ENCODE results near the gene ARHGEF33.

ARHGEF33 gene

DNA sequence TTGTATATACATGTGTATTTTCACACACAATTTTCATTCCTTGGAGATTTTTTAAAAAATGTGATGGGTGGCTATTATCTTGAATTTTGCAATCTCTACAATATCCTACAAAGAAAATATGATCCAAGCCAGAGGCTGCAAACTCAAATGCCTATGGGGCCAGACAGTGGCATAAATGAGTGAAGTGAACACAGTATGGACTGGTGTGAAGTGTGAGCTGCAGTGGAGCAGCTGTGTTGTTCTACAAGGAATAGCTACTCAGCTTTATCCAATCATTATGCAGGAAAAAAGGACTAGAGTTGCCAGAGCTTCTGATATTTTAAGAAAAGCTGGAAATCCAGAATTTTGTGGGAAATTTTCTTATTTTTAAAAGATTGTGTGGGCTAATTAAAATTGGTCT, 62.1 kb downstream of the ARHGEF33 start:
- in situ Hi-C loops (cut with MboI; ENCODE audit: low sequenced_read_pairs), result no loop called here

DNA sequence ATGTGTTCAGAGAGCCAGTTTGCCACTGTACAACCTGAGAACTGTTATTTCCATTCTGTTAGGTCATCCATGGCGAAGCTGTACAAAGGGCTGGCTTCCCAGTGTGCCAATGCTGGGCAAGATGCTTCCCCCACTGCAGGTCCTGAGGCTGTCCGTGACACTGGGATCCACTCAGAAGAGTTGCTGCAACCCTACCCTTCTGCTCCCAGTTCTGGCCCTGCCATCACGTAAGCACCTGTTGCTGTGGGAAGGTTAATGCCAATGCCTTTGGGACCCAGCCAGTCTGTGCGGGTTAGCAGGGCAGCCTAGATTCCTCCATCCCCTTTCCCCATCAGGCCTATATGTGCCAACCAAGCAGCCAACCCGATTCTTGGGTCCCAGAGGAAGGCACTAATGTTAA, 68.3 kb downstream of the ARHGEF33 start:
- in situ Hi-C loops (cut with MboI; ENCODE audit: low sequenced_read_pairs), result no loop called here

GRCh38 chr2:38959466-38959865, 69.8 kb downstream of the ARHGEF33 start:
- in situ Hi-C loops (cut with MboI; ENCODE audit: low sequenced_read_pairs), result no loop called here

DNA sequence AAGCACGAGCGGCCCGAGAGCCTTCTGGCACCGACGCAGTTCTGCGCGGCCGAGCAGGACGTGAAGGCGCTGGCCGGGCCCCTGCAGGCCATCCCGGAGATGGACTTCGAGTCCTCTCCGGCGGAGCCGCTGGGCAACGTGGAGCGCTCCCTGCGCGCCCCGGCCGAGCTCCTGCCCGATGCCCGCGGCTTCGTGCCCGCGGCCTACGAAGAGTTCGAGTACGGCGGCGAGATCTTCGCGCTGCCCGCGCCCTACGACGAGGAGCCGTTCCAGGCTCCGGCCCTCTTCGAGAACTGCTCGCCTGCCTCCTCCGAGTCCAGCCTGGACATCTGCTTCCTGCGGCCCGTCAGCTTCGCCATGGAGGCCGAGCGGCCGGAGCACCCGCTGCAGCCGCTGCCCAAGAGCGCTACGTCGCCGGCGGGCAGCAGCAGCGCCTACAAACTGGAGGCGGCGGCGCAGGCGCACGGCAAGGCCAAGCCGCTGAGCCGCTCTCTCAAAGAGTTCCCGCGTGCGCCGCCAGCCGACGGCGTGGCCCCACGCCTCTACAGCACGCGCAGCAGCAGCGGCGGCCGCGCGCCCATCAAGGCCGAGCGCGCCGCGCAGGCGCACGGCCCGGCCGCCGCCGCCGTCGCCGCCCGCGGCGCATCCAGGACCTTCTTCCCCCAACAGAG, 70.4 kb downstream of the ARHGEF33 start:
- in situ Hi-C loops (cut with MboI; ENCODE audit: low sequenced_read_pairs), result no loop called here

GRCh38 chr2:38960609-38961320, 71.1 kb downstream of the ARHGEF33 start:
- in situ Hi-C loops (cut with MboI; ENCODE audit: low sequenced_read_pairs), result no loop called here

- in situ Hi-C loops (cut with MboI; ENCODE audit: low sequenced_read_pairs), result no loop called here
These were observed 76.3 kb downstream of the ARHGEF33 start for GRCh38 chr2:38966006-38966405.

DNA sequence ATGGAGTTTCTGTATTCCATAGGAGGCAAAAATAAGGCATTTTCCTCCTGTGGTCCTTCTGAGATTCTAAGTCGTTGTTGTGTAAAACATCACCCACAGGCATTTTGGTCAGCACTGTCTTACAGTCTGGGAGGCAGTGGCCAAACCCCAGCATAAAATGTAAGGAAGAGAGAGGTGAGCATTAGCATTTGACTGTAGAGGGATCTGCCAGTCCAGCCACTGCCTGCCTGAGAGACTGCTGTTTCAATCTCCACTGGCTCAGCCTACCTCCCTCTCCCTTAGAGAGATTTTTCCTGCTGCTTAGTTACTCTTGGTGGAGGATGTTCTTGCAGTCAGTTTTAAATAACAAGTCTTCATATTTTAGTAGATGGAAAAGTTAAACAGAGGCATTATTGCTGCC, 77.0 kb downstream of the ARHGEF33 start:
- in situ Hi-C loops (cut with MboI; ENCODE audit: low sequenced_read_pairs), result no loop called here

- in situ Hi-C loops (cut with MboI; ENCODE audit: low sequenced_read_pairs), result no loop called here
These were observed 78.3 kb downstream of the ARHGEF33 start for GRCh38 chr2:38968021-38968420.

- in situ Hi-C loops (cut with MboI; ENCODE audit: low sequenced_read_pairs), result no loop called here
These were observed 81.7 kb downstream of the ARHGEF33 start for GRCh38 chr2:38971377-38971776.

DNA sequence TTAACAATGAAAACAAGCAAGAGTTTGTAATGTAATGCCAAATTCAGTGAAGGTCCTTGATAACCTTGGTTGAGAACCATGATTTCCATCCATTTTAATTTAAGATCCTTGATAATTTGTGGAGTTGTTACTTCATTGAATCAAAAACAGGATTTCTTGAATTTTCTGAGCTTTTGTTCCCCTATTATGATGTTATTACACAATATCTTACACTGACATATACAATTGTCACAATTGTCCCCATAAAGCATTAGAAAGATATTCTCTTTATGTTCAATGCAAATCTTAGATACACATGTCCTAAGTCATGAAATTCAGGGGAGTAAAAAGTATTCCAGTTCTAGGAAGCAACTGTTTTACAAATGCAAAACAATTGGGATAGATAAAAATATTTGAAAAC, 83.6 kb downstream of the ARHGEF33 start:
- in situ Hi-C loops (cut with MboI; ENCODE audit: low sequenced_read_pairs), result no loop called here

DNA sequence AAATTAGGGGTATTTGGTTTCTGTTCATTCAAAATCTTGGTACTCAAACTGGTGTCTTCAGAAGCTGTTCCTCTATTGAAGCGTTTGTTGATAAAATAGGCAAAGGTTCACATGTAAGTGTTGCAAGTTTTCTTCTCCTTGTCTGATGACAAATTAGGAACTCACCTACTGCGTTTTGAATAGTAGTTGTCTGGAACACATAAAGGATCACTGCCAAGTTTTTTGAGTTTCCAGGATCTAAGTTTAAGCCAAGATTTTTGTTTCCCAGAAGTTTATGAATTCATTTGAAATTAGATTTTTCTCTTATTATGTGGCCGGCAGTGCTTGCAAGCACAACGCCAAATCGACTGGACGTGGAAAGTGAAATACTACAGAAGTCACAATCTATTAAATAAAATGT, 85.4 kb downstream of the ARHGEF33 start:
- in situ Hi-C loops (cut with MboI; ENCODE audit: low sequenced_read_pairs), result no loop called here

DNA sequence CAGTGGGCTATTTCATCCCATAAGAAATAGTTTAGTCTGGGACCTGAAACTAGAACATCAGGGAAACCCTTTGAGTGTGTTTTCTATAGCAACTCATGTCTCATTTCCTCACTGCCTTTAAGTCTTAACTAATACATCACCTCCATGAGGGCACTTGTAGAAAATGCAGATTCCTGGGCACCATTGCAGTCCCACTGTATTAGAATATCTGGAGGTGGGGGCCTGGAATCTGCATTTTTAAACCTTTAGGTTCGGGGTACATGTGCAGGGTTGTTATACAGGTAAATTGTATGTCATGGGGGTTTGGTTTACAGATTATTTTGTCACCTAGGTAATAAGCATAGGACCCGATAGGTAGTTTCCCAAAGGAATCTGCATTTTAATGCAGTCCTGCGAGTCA, 87.4 kb downstream of the ARHGEF33 start:
- in situ Hi-C loops (cut with MboI; ENCODE audit: low sequenced_read_pairs), result no loop called here

GRCh38 chr2:38978296-38978903, 88.7 kb downstream of the ARHGEF33 start:
- in situ Hi-C loops (cut with MboI; ENCODE audit: low sequenced_read_pairs), result no loop called here

GRCh38 chr2:38978908-38979307, 89.2 kb downstream of the ARHGEF33 start:
- in situ Hi-C loops (cut with MboI; ENCODE audit: low sequenced_read_pairs), result no loop called here

GRCh38 chr2:38981003-38981669, 91.5 kb downstream of the ARHGEF33 start:
- in situ Hi-C loops (cut with MboI; ENCODE audit: low sequenced_read_pairs), result no loop called here

DNA sequence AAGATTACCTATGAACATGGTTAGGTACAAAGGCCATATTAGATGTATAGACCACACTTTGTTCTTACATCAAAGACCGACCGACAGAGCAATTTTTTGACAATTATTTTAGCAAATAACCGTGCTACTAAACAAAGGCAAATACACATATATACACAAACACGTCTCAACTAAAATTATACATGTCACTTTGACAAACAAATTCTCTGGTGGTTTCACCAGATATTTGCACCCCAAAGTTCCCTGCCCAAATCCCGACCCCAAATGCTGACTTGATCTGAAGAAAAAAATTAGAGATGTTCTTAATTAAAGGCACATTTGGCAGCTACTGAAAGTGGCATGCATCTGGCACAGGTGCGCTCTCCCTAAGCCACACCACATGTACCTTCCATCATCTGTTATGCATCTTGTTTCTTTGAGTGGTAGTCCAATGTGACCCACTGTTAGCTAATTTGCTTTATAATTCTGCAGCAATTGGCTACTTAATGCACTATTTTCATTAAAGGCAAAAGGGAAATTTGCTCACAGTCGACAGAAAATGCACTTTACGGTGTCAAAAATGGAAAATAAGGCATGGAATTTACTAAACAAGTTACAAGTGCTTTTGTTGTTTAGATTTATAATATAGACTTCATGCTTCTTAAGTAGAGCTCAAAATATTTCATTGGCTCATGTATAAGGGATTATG, 92.1 kb downstream of the ARHGEF33 start:
- in situ Hi-C loops (cut with MboI; ENCODE audit: low sequenced_read_pairs), result no loop called here

DNA sequence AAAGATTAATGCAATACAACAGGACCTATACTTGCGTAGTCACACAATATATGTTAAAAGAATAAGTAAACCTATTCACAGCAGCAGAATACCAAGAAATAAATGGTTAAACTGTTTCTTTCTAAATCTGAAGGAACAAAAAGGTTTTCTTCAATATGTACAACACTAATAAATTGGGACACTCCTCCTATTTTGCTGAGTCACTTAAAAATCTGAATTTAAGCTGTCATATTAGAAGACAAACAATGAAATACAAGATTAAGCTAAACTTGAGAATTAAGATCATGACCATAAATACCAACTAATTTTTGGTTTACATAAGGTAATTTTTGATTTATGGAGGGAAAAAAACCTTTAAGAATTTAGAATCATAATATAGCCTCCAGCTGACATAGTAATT, 92.8 kb downstream of the ARHGEF33 start:
- in situ Hi-C loops (cut with MboI; ENCODE audit: low sequenced_read_pairs), result no loop called here

DNA sequence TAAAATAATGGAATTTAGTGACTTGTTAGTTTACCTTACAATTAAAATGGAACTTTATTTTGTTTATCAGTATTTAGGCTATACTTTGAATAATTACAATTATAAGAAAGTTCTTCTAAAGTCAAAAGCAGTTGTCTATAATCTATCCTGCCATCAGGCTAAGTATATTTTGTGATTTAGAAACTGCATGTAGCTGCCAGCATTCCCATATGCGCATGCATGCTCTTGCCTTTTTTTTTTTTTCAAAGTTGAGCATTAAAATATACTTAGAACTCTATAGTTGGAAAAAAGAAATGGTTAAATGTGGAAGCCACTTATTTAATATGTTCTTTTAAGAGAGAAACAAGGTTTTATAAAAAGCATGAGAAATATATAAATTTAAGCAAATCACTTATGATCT, 99.0 kb downstream of the ARHGEF33 start:
- in situ Hi-C loops (cut with MboI; ENCODE audit: low sequenced_read_pairs), result no loop called here

- in situ Hi-C loops (cut with MboI; ENCODE audit: low sequenced_read_pairs), result no loop called here
These were observed 102.2 kb downstream of the ARHGEF33 start for GRCh38 chr2:38991899-38992298.

GRCh38 chr2:38997781-38998180, 108.1 kb downstream of the ARHGEF33 start:
- in situ Hi-C loops (cut with MboI; ENCODE audit: low sequenced_read_pairs), result no loop called here

DNA sequence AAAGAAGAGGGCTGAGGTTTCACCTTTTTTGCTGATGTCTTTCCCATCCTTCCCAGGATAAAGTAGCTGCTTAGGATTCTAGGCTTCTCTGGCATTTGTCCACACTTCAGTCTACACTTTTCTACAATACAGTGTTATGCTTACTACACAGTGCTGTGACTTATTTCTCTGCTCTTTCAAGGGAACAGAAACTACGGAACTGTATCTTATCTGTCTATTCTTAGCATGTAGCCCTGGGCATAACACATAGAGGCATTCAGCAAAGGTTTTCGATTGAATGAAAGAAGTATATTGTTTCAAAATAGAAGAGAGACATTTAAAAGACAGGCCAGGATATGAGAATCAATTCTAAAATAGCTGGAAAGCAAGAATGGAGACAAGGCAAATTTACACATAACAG, 110.9 kb downstream of the ARHGEF33 start:
- in situ Hi-C loops (cut with MboI; ENCODE audit: low sequenced_read_pairs), result no loop called here
